ENCODE data around the gene TNFSF13. TPM values are rescaled to one million over a fixed set of nuclear protein-coding genes. Genes with fewer than 3 reads are reported as not detected.

Gene TNFSF13
- 0.49 to 1.1 TPM (median 0.68 TPM) in 5 replicates for total RNA-seq (2022; extraction: Qiagen RNA extraction)

GRCh38 chr17:7558544-7559319 is at the start of gene TNFSF13:
TNFSF13 (plus strand) TSS chr17:7558750; CDS start chr17:7559040, 290 bp downstream.

GRCh38 chr17:7548585-7549400 is 9.8 kb upstream of the TNFSF13 start, which contains the start of gene TNFSF12:
TNFSF12 (plus strand) TSS chr17:7549058; CDS start chr17:7549154, 96 bp downstream.

GRCh38 chr17:7561589-7562207 is 3.1 kb downstream of the TNFSF13 start, which contains the start of gene SENP3:
SENP3 (plus strand) TSS chr17:7561919; CDS start chr17:7563077, 1,158 bp downstream.

GRCh38 chr17:7579001-7579833 is 20.7 kb downstream of the TNFSF13 start, which contains the start of gene CD68:
CD68 (plus strand) TSS chr17:7579638; CDS start chr17:7579678, 40 bp downstream.

GRCh38 chr17:7583253-7584109 is 24.9 kb downstream of the TNFSF13 start, which contains the start of gene MPDU1:
MPDU1 (plus strand) TSS chr17:7583852; CDS start chr17:7583863, 11 bp downstream.

GRCh38 chr17:7589891-7590691 is 31.5 kb downstream of the TNFSF13 start, which contains the start of gene SOX15:
SOX15 (minus strand) TSS chr17:7590094; CDS start chr17:7589676, 418 bp downstream.

Other genes with a start within 250 kb of the TNFSF13 start
- gene GPS2, start 243.4 kb upstream of the TNFSF13 start, total RNA-seq (2022; extraction: Qiagen RNA extraction) = 81.4 to 100 TPM (median 97.9 TPM) in 5 replicates
- gene NEURL4, start 229.4 kb upstream of the TNFSF13 start, total RNA-seq (2022; extraction: Qiagen RNA extraction) = 23.0 to 36.7 TPM (median 28.7 TPM) in 5 replicates
- gene ACAP1, start 222.2 kb upstream of the TNFSF13 start, total RNA-seq (2022; extraction: Qiagen RNA extraction) = 2.4 to 5.7 TPM (median 4.0 TPM) in 5 replicates
- gene KCTD11, start 206.6 kb upstream of the TNFSF13 start, total RNA-seq (2022; extraction: Qiagen RNA extraction) = 11.3 to 13.7 TPM (median 12.5 TPM) in 5 replicates
- not detected in 5 replicates for gene TMEM95, start 203.6 kb upstream of the TNFSF13 start, total RNA-seq (2022; extraction: Qiagen RNA extraction)
- 1.3 to 1.6 TPM (median 1.5 TPM) in 5 replicates for gene TNK1, start 177.7 kb upstream of the TNFSF13 start, total RNA-seq (2022; extraction: Qiagen RNA extraction)
- 38.6 to 48.9 TPM (median 44.7 TPM) in 5 replicates for gene PLSCR3, start 164.2 kb upstream of the TNFSF13 start, total RNA-seq (2022; extraction: Qiagen RNA extraction)
- 180 to 224 TPM (median 215 TPM) in 5 replicates for gene TMEM256, start 154.7 kb upstream of the TNFSF13 start, total RNA-seq (2022; extraction: Qiagen RNA extraction)
- gene NLGN2, start 150.9 kb upstream of the TNFSF13 start, total RNA-seq (2022; extraction: Qiagen RNA extraction) = 13.3 to 17.6 TPM (median 17.1 TPM) in 5 replicates
- gene SPEM1, start 138.4 kb upstream of the TNFSF13 start, total RNA-seq (2022; extraction: Qiagen RNA extraction) = 0.06 to 0.13 TPM in 2 of 5 replicates, not detected in the others
- 0.03 to 0.07 TPM (median 0.06 TPM) in 3 of 5 replicates, not detected in the others for gene SPEM2, start 133.1 kb upstream of the TNFSF13 start, total RNA-seq (2022; extraction: Qiagen RNA extraction)
- gene SPEM3, start 129.9 kb upstream of the TNFSF13 start, total RNA-seq (2022; extraction: Qiagen RNA extraction) = 0.02 to 0.03 TPM (median 0.02 TPM) in 3 of 5 replicates, not detected in the others
- 10.8 to 13.9 TPM (median 13.3 TPM) in 5 replicates for gene TMEM102, start 123.3 kb upstream of the TNFSF13 start, total RNA-seq (2022; extraction: Qiagen RNA extraction)
- 0.76 to 1.2 TPM (median 0.85 TPM) in 5 replicates for gene FGF11, start 119.2 kb upstream of the TNFSF13 start, total RNA-seq (2022; extraction: Qiagen RNA extraction)
- gene CHRNB1, start 113.7 kb upstream of the TNFSF13 start, total RNA-seq (2022; extraction: Qiagen RNA extraction) = 8.0 to 11.6 TPM (median 10.2 TPM) in 5 replicates
- gene ZBTB4, start 79.1 kb upstream of the TNFSF13 start, total RNA-seq (2022; extraction: Qiagen RNA extraction) = 21.0 to 25.5 TPM (median 24.1 TPM) in 5 replicates
- not detected in 5 replicates for gene SLC35G6, start 77.3 kb upstream of the TNFSF13 start, total RNA-seq (2022; extraction: Qiagen RNA extraction)
- gene POLR2A, start 74.4 kb upstream of the TNFSF13 start, total RNA-seq (2022; extraction: Qiagen RNA extraction) = 72.5 to 86.2 TPM (median 79.8 TPM) in 5 replicates
- gene TNFSF12, start 9.7 kb upstream of the TNFSF13 start, total RNA-seq (2022; extraction: Qiagen RNA extraction) = 8.2 to 13.3 TPM (median 13.0 TPM) in 5 replicates
- gene SENP3, start 3.2 kb downstream of the TNFSF13 start, total RNA-seq (2022; extraction: Qiagen RNA extraction) = 84.9 to 95.8 TPM (median 95.7 TPM) in 5 replicates
- 27.0 to 34.4 TPM (median 31.4 TPM) in 5 replicates for gene CD68, start 20.9 kb downstream of the TNFSF13 start, total RNA-seq (2022; extraction: Qiagen RNA extraction)
- gene MPDU1, start 25.1 kb downstream of the TNFSF13 start, total RNA-seq (2022; extraction: Qiagen RNA extraction) = 111 to 143 TPM (median 116 TPM) in 5 replicates
- gene SOX15, start 31.3 kb downstream of the TNFSF13 start, total RNA-seq (2022; extraction: Qiagen RNA extraction) = 0.16 to 0.52 TPM (median 0.31 TPM) in 5 replicates
- gene FXR2, start 56.1 kb downstream of the TNFSF13 start, total RNA-seq (2022; extraction: Qiagen RNA extraction) = 47.5 to 56.4 TPM (median 54.2 TPM) in 5 replicates
- gene SAT2, start 69.1 kb downstream of the TNFSF13 start, total RNA-seq (2022; extraction: Qiagen RNA extraction) = 60.3 to 85.9 TPM (median 73.8 TPM) in 5 replicates
- gene SHBG, start 71.4 kb downstream of the TNFSF13 start, total RNA-seq (2022; extraction: Qiagen RNA extraction) = 0.45 to 0.90 TPM (median 0.73 TPM) in 5 replicates
- 0.15 to 0.33 TPM (median 0.22 TPM) in 5 replicates for gene ATP1B2, start 92.2 kb downstream of the TNFSF13 start, total RNA-seq (2022; extraction: Qiagen RNA extraction)
- gene TP53, start 128.7 kb downstream of the TNFSF13 start, total RNA-seq (2022; extraction: Qiagen RNA extraction) = 42.0 to 45.0 TPM (median 44.1 TPM) in 5 replicates
- gene WRAP53, start 129.7 kb downstream of the TNFSF13 start, total RNA-seq (2022; extraction: Qiagen RNA extraction) = 31.4 to 42.9 TPM (median 39.7 TPM) in 5 replicates
- 1.2 to 1.6 TPM (median 1.3 TPM) in 5 replicates for gene EFNB3, start 146.5 kb downstream of the TNFSF13 start, total RNA-seq (2022; extraction: Qiagen RNA extraction)
- gene DNAH2, start 159.0 kb downstream of the TNFSF13 start, total RNA-seq (2022; extraction: Qiagen RNA extraction) = 0.02 to 0.05 TPM (median 0.03 TPM) in 5 replicates

Measured in A549 treated with AZD2906 at 1 μM for 4 hours (cell line).